NCI-H2227 (cell line): ENCODE data around the gene SUPT5H.

ENCODE experiments used
- DNase-seq: peaks from one replicate; lab custom pipeline; 2025; ENCODE audit not compliant: unreplicated experiment; lab: John Stamatoyannopoulos, UW

The SUPT5H gene

GRCh38 chr19:39496063-39496462 is 50.7 kb downstream of the SUPT5H start:
- no peak for DNase-seq

- no peak for DNase-seq
Measured at GRCh38 chr19:39497701-39497995, 52.3 kb downstream of the SUPT5H start.

DNA sequence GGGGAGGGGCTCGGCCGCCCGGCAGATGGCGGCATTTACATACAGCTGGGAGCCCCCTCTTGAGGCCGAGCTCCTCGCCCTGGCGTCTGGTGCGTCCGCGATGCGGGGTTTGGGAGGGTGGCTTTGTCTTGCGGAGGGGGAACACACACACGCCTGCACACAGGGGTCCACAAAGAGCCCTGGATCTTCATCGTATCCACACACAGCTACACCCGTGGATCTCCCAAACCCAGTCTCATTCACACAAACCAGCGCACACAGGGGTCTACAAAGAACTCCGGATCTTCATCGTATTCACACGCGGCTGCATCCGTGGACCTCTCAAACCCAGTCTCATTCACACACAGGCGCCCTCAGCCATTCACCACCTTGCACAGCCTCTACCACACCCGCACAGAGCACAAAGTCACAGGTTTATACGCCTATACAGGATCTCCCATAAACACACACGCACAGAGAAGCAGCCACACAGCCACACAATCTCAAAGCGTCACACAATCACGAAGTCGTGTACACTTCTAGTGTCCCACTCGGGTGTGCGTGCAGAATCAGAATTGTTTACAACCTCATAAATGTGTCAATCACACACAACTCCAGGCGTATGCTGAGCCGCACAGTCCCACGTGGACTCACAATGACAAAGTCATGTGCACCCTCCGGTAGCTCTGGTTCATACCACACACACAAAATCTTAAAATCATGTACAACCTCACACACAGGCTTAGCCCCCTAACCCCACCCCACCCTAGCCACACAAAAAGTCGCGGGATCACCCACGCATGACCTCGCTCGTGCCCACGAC is 52.8 kb downstream of the SUPT5H start:
- peak; percentile 100 for DNase-seq

DNA sequence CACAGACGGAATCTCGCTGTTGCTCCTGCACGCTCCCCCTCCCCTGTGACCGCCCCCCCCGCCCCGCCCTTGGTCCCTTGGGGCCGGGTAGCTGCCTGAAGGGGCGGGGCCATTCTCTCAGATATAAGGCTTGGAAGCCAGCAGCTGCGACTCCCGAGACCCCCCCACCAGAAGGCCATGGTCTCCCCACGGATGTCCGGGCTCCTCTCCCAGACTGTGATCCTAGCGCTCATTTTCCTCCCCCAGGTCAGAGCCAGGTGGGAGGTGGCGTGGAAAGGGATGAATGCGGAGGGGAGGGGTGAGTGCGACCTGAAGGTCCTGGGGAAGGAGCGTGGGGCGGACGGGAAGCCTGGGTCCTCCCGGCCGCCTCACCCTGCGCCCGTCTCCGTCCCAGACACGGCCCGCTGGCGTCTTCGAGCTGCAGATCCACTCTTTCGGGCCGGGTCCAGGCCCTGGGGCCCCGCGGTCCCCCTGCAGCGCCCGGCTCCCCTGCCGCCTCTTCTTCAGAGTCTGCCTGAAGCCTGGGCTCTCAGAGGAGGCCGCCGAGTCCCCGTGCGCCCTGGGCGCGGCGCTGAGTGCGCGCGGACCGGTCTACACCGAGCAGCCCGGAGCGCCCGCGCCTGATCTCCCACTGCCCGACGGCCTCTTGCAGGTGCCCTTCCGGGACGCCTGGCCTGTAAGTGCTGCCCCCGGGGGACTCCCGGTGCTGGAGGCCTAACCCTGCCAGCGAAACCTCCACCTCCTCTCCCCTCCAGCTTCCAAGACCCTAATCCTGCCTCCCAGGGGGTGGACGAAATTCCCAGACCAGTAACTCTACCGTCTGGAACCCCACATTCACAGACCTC is 53.6 kb downstream of the SUPT5H start, which contains the start of gene DLL3:
Gene DLL3, plus strand, starts transcription at position 150 of the 845 bp plus-strand sequence. Its CDS starts 28 bp downstream, at position 178.
- peak; percentile 95 for DNase-seq

GRCh38 chr19:39499932-39500331 is 54.5 kb downstream of the SUPT5H start:
- no peak for DNase-seq

DNA sequence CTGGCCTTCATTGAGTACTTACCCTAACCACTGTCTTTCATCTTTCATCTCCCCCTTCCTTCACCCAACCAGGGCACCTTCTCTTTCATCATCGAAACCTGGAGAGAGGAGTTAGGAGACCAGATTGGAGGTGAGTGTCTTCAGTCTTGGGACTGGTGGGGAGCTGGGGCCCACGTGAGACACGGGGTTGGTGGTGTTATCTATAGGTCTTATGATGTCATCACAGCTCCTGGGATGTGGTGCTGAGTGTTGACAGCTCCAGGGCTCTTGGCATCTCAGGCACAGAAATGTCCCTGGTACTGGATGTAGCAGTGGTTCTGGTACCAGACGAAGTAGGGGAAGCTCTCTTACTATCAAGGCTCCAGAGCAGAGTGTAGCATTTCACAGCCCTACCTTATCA is 55.2 kb downstream of the SUPT5H start:
- no peak for DNase-seq

DNA sequence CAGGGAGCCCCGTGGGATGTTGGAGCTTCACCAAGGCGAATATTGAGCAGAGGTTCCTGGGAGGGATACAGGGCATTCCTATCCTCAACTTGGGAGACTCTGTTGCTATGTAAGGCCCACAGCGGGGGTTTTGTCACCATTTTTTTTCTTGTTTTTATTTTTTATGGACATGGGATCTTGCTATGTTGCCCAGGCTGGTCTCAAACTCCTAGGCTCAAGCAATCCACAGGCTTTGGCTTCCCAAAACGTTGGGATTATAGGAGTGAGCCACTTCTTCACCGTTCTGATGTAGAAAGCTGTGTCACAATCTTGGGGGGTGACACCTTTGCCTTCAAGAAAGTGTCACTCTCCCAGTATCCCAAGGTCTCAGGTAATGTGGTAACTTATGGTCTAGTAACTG is 56.0 kb downstream of the SUPT5H start:
- no peak for DNase-seq

DNA sequence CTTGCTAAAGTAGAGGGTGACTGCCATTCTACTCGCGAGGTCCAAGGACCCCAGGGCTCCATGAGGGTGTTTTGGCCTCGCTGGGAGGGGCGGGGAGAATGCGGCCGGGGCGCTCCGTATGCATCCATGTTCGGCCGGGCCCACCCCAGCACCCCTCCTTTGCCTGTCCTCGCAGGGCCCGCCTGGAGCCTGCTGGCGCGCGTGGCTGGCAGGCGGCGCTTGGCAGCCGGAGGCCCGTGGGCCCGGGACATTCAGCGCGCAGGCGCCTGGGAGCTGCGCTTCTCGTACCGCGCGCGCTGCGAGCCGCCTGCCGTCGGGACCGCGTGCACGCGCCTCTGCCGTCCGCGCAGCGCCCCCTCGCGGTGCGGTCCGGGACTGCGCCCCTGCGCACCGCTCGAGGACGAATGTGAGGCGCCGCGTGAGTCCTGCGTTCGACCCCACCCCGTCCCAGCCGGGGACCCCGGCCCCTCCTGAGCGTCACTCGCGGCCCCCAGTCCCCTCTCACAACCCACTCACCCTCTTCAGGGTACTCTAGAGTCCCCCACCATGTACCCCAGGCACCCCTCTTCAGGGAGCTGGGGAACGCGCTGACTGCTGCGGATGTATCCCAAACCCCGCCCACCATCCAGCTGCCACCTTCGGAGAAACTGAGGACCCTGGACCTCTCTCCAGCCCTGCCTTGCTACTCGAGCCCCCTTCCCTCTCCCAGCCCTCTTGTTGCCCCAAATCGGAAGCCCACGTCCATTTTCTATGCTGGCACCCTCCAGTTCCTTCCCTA is 57.4 kb downstream of the SUPT5H start:
- DNase-seq: no peak

DNA sequence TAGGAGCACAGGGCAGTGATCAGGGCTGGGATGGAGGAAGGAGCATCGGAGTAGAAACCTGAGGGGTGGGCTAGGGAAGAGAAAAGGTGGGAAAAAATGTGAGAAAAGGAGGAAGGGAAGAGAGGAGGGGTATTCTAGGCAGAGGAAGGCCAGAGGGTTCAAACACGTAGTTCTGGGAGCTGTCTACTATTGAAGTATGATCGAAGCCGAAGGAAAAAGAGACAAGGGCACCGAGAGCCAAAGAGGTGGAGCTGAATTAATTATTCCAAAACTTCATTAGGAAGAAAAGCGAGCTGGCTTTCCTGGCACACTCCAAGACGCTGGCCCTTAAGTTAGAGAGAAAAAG is 61.2 kb downstream of the SUPT5H start:
- no peak for DNase-seq

GRCh38 chr19:39506944-39507714 is 61.7 kb downstream of the SUPT5H start:
- DNase-seq: peak; percentile 92

DNA sequence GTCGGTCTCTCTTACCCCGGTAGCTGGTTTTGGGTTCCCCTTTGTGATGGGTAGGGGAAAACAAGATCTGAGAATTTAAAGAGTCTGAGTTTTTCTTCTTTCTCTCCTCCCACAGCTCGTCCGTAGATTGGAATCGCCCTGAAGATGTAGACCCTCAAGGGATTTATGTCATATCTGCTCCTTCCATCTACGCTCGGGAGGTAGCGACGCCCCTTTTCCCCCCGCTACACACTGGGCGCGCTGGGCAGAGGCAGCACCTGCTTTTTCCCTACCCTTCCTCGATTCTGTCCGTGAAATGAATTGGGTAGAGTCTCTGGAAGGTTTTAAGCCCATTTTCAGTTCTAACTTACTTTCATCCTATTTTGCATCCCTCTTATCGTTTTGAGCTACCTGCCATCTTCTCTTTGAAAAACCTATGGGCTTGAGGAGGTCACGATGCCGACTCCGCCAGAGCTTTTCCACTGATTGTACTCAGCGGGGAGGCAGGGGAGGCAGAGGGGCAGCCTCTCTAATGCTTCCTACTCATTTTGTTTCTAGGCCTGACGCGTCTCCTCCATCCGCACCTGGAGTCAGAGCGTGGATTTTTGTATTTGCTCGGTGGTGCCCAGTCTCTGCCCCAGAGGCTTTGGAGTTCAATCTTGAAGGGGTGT is 62.5 kb downstream of the SUPT5H start:
- DNase-seq: peak; percentile 76

DNA sequence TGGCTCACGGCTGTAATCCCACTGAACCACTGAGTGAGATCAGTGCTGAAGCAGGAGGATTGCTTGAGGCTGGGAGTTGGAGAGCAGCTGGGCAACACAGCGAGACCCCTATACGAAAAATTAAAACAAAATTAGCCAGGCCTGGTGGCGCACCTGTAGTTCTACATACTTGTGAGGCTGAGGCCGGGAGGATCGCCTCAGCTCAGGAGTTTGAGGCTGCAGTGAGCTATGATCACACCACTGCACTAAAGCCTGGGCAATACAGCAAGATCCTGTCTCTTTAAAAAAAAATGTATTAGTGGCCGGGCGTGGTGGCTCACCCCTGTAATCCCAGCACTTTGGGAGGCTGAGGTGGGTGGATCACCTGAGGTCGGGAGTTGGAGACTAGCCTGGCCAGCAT is 63.2 kb downstream of the SUPT5H start:
- no peak for DNase-seq

GRCh38 chr19:39509233-39509632 is 63.9 kb downstream of the SUPT5H start:
- no peak for DNase-seq

- no peak for DNase-seq
Measured at GRCh38 chr19:39512988-39513387, 67.6 kb downstream of the SUPT5H start.

- peak; percentile 96 for DNase-seq
Measured at GRCh38 chr19:39514840-39515550, 69.6 kb downstream of the SUPT5H start, which contains the start of gene SELENOV. Gene SELENOV (plus strand): TSS chr19:39515139. CDS start chr19:39515213, 74 bp downstream.

- peak; percentile 77 for DNase-seq
Measured at GRCh38 chr19:39515551-39516191, 70.3 kb downstream of the SUPT5H start.

GRCh38 chr19:39516270-39516669 is 70.9 kb downstream of the SUPT5H start:
- no peak for DNase-seq

DNA sequence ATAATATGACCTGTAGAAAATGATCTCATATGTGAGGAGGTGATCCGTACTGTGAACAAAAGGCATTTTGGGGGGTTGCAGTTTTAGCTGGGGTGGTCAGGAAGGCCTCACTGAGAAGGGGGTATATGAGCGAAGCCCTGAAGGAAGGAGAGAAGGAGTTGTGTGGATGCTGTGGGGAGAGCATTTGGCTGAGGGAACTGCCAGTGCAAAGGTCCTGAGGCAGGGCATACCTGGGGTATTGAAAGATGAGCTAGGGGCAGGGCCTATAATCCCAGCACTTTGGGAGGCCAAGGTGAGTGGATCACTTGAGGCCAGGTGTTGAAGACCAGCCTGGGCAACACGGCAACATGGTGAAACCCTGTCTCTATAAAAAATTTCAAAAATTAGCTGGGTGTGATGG is 72.0 kb downstream of the SUPT5H start:
- no peak for DNase-seq

DNA sequence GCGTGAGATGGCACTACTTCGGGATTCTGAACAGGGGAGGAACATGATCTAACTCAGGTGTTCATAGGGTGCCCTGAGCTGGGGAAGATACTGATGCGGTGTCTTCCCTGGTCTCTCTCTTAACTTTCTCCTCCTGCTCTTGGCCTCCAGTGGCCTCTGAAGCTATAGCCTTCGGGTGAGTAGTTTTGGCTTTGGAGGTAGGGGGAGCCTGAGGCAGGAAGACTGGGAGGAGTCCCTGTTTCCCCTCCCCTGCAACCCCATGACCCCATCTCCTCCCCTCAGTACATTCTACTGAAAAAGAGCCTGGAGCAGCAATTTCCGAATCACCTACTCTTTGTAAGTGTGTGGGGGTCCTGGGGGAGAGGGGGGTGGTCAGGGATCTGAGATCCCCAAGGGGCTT is 73.1 kb downstream of the SUPT5H start:
- DNase-seq: peak; percentile 74
